Measurements from ENCODE around the gene LRRN2. TPM values are rescaled to one million over a fixed set of nuclear protein-coding genes. Genes with fewer than 3 reads are reported as not detected.
A peak's percentile ranks its signal among the peaks of the same experiment; 100 is the strongest.

The LRRN2 gene
- total and polyA plus RNA-seq, 2 of the 8 experiments (the other 6 are each of a cell fraction or from before 2014, with no cell fraction given): 1.8 to 2.3 TPM

- Histone ChIP-seq H3K4me1 (replicated peaks in 1 of 4; ENCODE audit: control insufficient read depth in 3 of 4, insufficient read depth in 4 of 4, low read length in 3 of 4) (no peaks in the 10 kb centered on the region), H2BK5ac (ENCODE audit: low read depth, low read length) (no peak overlapping the region), H4K8ac (ENCODE audit: extremely low read depth, insufficient read depth, low read length) (no peak overlapping the region), H2BK15ac (ENCODE audit: low read length) (no peak overlapping the region), H3K27me3 (replicated peaks in 1 of 4; ENCODE audit: control insufficient read depth in 3 of 4, extremely low read depth in 1 of 4, insufficient read depth in 3 of 4, low read length in 3 of 4) (no peaks in the 10 kb centered on the region), H2BK20ac (ENCODE audit: low read length) (no peak overlapping the region), H3K36me3 (ENCODE audit: control insufficient read depth in 2 of 4, insufficient read depth in 4 of 4, low read length in 3 of 4) (no peaks in the 10 kb centered on the region), H2AFZ (ENCODE audit: low read length) (no peak overlapping the region), H3K9me3 (ENCODE audit: insufficient read depth in 2 of 2, low read depth in 1 of 2, low read length in 1 of 2) (no peaks in the 10 kb centered on the region), H3K18ac (ENCODE audit: extremely low read depth, low read length) (no peak overlapping the region; the same call in 1 of the 2 replicates), H3K4me2 (ENCODE audit: insufficient read depth in 1 of 2, low read depth in 2 of 2, low read length in 2 of 2) (no peak overlapping the region), H3K79me2 (ENCODE audit: control insufficient read depth in 1 of 2, insufficient read depth in 2 of 2, low read length in 2 of 2) (no peaks in the 10 kb centered on the region), H3K56ac (replicated peaks; ENCODE audit: insufficient read length, low read depth, low read length) (no peak overlapping the region), H2BK120ac (replicated peaks; ENCODE audit: low read depth, low read length) (no peak overlapping the region), H3K4ac (replicated peaks; ENCODE audit: insufficient read length, low read depth, low read length) (no peak overlapping the region), H3K4me3 (ENCODE audit: extremely low read depth in 1 of 4, insufficient read depth in 2 of 4, low read depth in 3 of 4, low read length in 4 of 4) (no peak overlapping the region), H3K23me2 (ENCODE audit: low read depth, low read length) (peaks cover 2% of the 10 kb centered on the region; the same call in 1 of the 2 replicates), H4K91ac (replicated peaks; ENCODE audit: insufficient read length, low read length) (no peak overlapping the region), H3K14ac (ENCODE audit: insufficient read length) (no peak overlapping the region), H2AK5ac (ENCODE audit: low read depth, low read length) (no peak overlapping the region), H3K9ac (replicated peaks in 1 of 4; ENCODE audit: extremely low read depth in 1 of 4, low read depth in 3 of 4, low read length in 3 of 4) (no peak overlapping the region), H4K5ac (ENCODE audit: insufficient read length, low read depth, low read length) (no peak overlapping the region), H3K79me1 (ENCODE audit: low read depth, low read length) (no peaks in the 10 kb centered on the region), H3K23ac (ENCODE audit: insufficient read length) (no peak overlapping the region), H4K20me1 (replicated peaks in 1 of 2; ENCODE audit: control insufficient read depth in 1 of 2, insufficient read depth in 2 of 2, low read length in 2 of 2) (no peaks in the 10 kb centered on the region), H3K27ac (ENCODE audit: low read depth, low read length) (no peak overlapping the region), H2BK12ac (ENCODE audit: low read depth, low read length) (0 out of 2 replicates have a peak overlapping the region, but pooled peaks have one; percentile 27)
- TF ChIP-seq GTF2F1 (IDR thresholded peaks at IDR 0.05; ENCODE audit: borderline replicate concordance, low read depth, low read length) (no peak), BCL11A (IDR thresholded peaks at IDR 0.05; ENCODE audit: low read depth in 2 of 2, low read length in 2 of 2) (no peak), USF2 (IDR thresholded peaks at IDR 0.05; ENCODE audit: low read length) (no peak), ZNF274 (IDR thresholded peaks at IDR 0.05; ENCODE audit: borderline replicate concordance, extremely low read depth, low read length) (no peak), SUZ12 (IDR thresholded peaks at IDR 0.05; ENCODE audit: low read length) (no peak), SIN3A (conservative IDR thresholded peaks at IDR 0.05 in 1 of 2, IDR thresholded peaks at IDR 0.05 in 1 of 2; ENCODE audit: low read depth in 1 of 2, low read length in 2 of 2) (no peak), BACH1 (IDR thresholded peaks at IDR 0.05; ENCODE audit: low read length) (no peak)
- FAIRE-seq: no peak
- ChIA-PET CTCF (ENCODE audit: partially characterized antibody) (interaction anchor here (0.8 to 2.7 kb wide), 4 partner anchors 10 to 173 kb away, joined by 3 to 9 read pairs (median 3); no protein-coding TSS in a partner anchor), POLR2A (ENCODE audit: partially characterized antibody) (no interaction called here)
- WGBS, 2 experiments (ENCODE audit: extremely low coverage in 1 of 2, insufficient coverage in 1 of 2, insufficient read length in 1 of 2, insufficient replicate concordance in 2 of 2, low coverage in 1 of 2, low lambda C conversion rate in 2 of 2, missing lambda C conversion rate in 1 of 2): 77% methylated on average over 5 of the region's 5 CpGs; no CpG with 5 or more reads in 1 of the 2 experiments
- no peak for DNase-seq (ENCODE audit: low read depth in 1 of 2, low spot score in 2 of 2)
These were observed 51.2 kb downstream of the LRRN2 start for GRCh38 chr1:204634260-204634910.
